CD4-positive, alpha-beta T cell (primary cell): ENCODE results near the gene DLX6. TPM values are rescaled to one million over a fixed set of nuclear protein-coding genes. Genes with fewer than 3 reads are reported as not detected.

Source experiments
- ATAC-seq: fragments of 200-7000 bp; cut with Tn5 transposase; one replicate; pipeline ENCODE4 v1.10.0; 2022; ENCODE audit warnings: mild to moderate bottlenecking; ENCODE audit not compliant: poor library complexity
- CTCF ChIA-PET: fragments of 350-600 bp; sonication (Branson Sonifier 250); formaldehyde crosslinking; loops from one replicate; lab custom pipeline; 2021; ENCODE audit warnings: antibody characterized with exemption, inconsistent platforms; lab: Charles Lee
- POLR2A ChIA-PET: fragments of 350-600 bp; sonication (Branson Sonifier 250); formaldehyde crosslinking; loops from one replicate; lab custom pipeline; 2021; ENCODE audit warnings: antibody characterized with exemption, inconsistent platforms; lab: Charles Lee
- DNase-seq, 14 experiments: peaks; one replicate each; pipeline ENCODE4 v3.0.0-alpha.2; 2013 to 2020; ENCODE audit warnings: mixed read lengths in 2 of 14
- H3K27ac ChIP-seq, 2 donors: one replicate each; pipeline versions ENCODE4 v1.5.1 to v1.7.0; 2013; ENCODE audit warnings: low read length in 2 of 2, low read depth in 1 of 2, mild to moderate bottlenecking in 1 of 2
- H3K27me3 ChIP-seq, 2 experiments: 1 replicate in 1 of 2; 2 replicates in 1 of 2; pipeline versions ENCODE4 v1.6.1 to v1.7.0; 2013; ENCODE audit warnings: low read length in 2 of 2, control low read depth in 1 of 2, mild to moderate bottlenecking in 1 of 2, moderate library complexity in 1 of 2; ENCODE audit not compliant: insufficient read depth in 2 of 2, control insufficient read depth in 1 of 2
- H3K36me3 ChIP-seq: one replicate; pipeline ENCODE4 v1.6.1; 2013; ENCODE audit warnings: low read length, control low read depth; ENCODE audit not compliant: insufficient read depth
- H3K4me1 ChIP-seq: one replicate; pipeline ENCODE4 v1.6.1; 2013; ENCODE audit warnings: low read length, control low read depth; ENCODE audit not compliant: insufficient read depth
- H3K4me3 ChIP-seq: one replicate; pipeline ENCODE4 v1.5.1; 2013; ENCODE audit warnings: mild to moderate bottlenecking, low read length, moderate library complexity
- H3K9me3 ChIP-seq, 2 experiments: 1 replicate in 1 of 2; 2 replicates in 1 of 2; pipeline versions ENCODE4 v1.6.1 to v1.7.0; 2013; ENCODE audit warnings: low read length in 2 of 2, mild to moderate bottlenecking in 2 of 2, control low read depth in 1 of 2, moderate library complexity in 1 of 2; ENCODE audit not compliant: control insufficient read depth in 1 of 2, insufficient read depth in 1 of 2
- H3K27ac Mint-ChIP-seq: one replicate; pipeline ENCODE4 v1.8.0; 2020; ENCODE audit warnings: mixed read lengths
- H3K27me3 Mint-ChIP-seq: one replicate; pipeline ENCODE4 v1.8.0; 2021; ENCODE audit warnings: mixed read lengths
- H3K36me3 Mint-ChIP-seq: one replicate; pipeline ENCODE4 v1.8.0; 2021; ENCODE audit warnings: low read depth, mixed read lengths
- H3K4me1 Mint-ChIP-seq: one replicate; pipeline ENCODE4 v1.8.0; 2021; ENCODE audit warnings: low read depth, mixed read lengths
- H3K4me3 Mint-ChIP-seq: one replicate; pipeline ENCODE4 v1.8.0; 2020; ENCODE audit warnings: mild to moderate bottlenecking, mixed read lengths
- H3K9me3 Mint-ChIP-seq: one replicate; pipeline ENCODE4 v1.8.0; 2020; ENCODE audit warnings: mixed read lengths
- intact Hi-C, 2 experiments: fragments of 100-400 bp; cut with DNase I in 1 of 2; cut with micrococcal nuclease in 1 of 2; formaldehyde crosslinking; loops; one replicate each; pipeline versions ENCODE4 v1.15.1 to v1.9.0; 2023 to 2025; cut with DNase I, micrococcal nuclease
- total RNA-seq, 174 experiments: library from RNA in 2 of 174; stranded (reverse) in 2 of 174; gene quantifications; one replicate each; pipeline ENCODE4 v1.2.3 and lab custom pipeline; 2021 to 2026
- TF ChIP-seq, protein P1 (sequence below): fragments of 200-600 bp; IDR thresholded peaks from one replicate; pipeline ENCODE4 v1.8.0; 2022; ENCODE audit warnings: antibody characterized with exemption, mild to moderate bottlenecking

The DLX6 gene
- total RNA-seq, 2 experiments from 2014 or later = not detected

DNA sequence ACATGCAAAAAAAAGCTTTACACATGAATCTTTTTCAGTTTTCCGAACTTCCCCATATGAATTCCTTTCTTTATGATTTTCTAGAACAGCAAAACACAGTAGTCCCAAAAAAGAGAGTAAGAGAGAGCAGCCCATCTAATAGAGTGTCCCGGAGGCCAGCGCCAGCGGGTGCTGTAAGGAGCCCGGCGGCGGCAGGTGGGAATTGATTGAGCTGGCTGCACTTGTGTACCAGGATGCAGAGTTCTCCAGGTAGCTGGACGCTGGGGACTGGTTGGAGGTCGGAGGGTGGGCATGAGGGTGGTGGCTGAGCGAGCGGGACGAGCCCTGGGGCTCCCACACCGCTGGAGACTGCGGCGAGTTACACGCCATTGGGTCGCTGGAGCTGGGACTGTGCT, 15.2 kb downstream of the DLX6 start:
- H3K4me3 Mint-ChIP-seq = no peak overlapping the region
- TF ChIP-seq, protein P1, sequence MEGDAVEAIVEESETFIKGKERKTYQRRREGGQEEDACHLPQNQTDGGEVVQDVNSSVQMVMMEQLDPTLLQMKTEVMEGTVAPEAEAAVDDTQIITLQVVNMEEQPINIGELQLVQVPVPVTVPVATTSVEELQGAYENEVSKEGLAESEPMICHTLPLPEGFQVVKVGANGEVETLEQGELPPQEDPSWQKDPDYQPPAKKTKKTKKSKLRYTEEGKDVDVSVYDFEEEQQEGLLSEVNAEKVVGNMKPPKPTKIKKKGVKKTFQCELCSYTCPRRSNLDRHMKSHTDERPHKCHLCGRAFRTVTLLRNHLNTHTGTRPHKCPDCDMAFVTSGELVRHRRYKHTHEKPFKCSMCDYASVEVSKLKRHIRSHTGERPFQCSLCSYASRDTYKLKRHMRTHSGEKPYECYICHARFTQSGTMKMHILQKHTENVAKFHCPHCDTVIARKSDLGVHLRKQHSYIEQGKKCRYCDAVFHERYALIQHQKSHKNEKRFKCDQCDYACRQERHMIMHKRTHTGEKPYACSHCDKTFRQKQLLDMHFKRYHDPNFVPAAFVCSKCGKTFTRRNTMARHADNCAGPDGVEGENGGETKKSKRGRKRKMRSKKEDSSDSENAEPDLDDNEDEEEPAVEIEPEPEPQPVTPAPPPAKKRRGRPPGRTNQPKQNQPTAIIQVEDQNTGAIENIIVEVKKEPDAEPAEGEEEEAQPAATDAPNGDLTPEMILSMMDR = no peak
- CTCF ChIA-PET = no interaction called here

DNA sequence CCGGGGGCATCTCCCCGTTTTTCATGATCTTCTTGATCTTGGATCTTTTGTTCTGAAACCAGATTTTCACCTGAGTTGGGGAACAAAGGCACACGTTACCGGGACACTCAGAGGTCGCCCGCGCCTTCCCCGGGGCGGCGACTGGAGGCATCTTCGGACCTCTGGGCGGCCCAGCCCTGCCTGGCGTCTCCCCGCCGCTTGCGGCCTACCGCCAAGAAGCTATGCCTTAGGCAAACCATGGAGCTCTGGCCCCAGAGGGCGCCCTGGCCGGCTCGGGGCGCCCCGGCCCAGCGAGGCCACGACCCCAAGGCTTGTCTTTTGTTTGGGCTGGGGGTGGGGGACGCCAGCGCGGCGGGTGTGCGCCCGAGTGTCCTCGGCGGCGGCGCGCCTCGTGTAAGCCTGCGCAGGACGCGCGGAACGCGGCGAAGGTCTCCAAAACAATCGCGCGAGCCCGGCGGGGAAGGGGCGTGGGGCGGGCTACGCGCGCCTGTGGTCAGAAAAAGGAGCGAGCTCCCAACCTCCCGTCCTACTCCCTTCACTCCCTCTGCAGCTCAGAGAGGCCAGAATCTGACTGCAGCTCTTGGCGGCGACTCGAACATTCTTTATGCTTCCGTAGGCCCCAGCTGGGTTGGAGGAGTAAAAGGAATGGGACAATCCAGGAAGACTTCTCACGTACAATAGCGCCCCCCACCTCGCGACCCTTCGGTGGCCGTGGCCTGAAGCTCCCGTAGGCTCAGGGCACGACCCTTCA, 15.8 kb downstream of the DLX6 start:
- no peak overlapping the region for H3K27ac ChIP-seq
- no peak overlapping the region for H3K27ac Mint-ChIP-seq
- H3K9me3 Mint-ChIP-seq = peaks cover 2% of the 10 kb centered on the region
- H3K4me3 ChIP-seq = no peak overlapping the region
- no peak overlapping the region for H3K4me3 Mint-ChIP-seq
- H3K36me3 Mint-ChIP-seq = no peaks in the 10 kb centered on the region
- TF ChIP-seq, protein P1 = no peak
- peaks cover 42% of the 10 kb centered on the region for H3K4me1 ChIP-seq
- peaks cover 95% of the 10 kb centered on the region for H3K27me3 Mint-ChIP-seq
- ATAC-seq (no peak), DNase-seq (no peak)
- H3K27me3 ChIP-seq = peaks cover 88 to 98% of the 10 kb centered on the region in 2 experiments
- ChIA-PET POLR2A (no interaction called here), CTCF (no interaction called here)
- intact Hi-C loops = loop anchor here in 1 of 2 experiments (10.0 kb wide), 2 partner anchors 606 to 836 kb away; no protein-coding TSS in a partner anchor
- no peaks in the 10 kb centered on the region for H3K36me3 ChIP-seq
- peaks cover 0 to 57% of the 10 kb centered on the region in 2 experiments for H3K9me3 ChIP-seq
- peaks cover 54% of the 10 kb centered on the region for H3K4me1 Mint-ChIP-seq

More for the DNA sequence above, 15.2 kb downstream of the DLX6 start:
- peaks cover 95% of the 10 kb centered on the region for H3K27me3 Mint-ChIP-seq
- Histone ChIP-seq H3K4me3 (no peak overlapping the region), H3K36me3 (no peaks in the 10 kb centered on the region), H3K4me1 (peaks cover 41% of the 10 kb centered on the region), H3K27ac (no peak overlapping the region), H3K27me3 (peaks cover 85 to 98% of the 10 kb centered on the region in 2 experiments), H3K9me3 (peaks cover 0 to 57% of the 10 kb centered on the region in 2 experiments)
- H3K27ac Mint-ChIP-seq = no peak overlapping the region
- intact Hi-C loops = loop anchor here in 1 of 2 experiments (10.0 kb wide), 2 partner anchors 606 to 836 kb away; no protein-coding TSS in a partner anchor
- H3K9me3 Mint-ChIP-seq = peaks cover 2% of the 10 kb centered on the region
- peaks cover 48% of the 10 kb centered on the region for H3K4me1 Mint-ChIP-seq
- DNase-seq (no peak), ATAC-seq (no peak)
- POLR2A ChIA-PET = no interaction called here
- no peaks in the 10 kb centered on the region for H3K36me3 Mint-ChIP-seq

DNA sequence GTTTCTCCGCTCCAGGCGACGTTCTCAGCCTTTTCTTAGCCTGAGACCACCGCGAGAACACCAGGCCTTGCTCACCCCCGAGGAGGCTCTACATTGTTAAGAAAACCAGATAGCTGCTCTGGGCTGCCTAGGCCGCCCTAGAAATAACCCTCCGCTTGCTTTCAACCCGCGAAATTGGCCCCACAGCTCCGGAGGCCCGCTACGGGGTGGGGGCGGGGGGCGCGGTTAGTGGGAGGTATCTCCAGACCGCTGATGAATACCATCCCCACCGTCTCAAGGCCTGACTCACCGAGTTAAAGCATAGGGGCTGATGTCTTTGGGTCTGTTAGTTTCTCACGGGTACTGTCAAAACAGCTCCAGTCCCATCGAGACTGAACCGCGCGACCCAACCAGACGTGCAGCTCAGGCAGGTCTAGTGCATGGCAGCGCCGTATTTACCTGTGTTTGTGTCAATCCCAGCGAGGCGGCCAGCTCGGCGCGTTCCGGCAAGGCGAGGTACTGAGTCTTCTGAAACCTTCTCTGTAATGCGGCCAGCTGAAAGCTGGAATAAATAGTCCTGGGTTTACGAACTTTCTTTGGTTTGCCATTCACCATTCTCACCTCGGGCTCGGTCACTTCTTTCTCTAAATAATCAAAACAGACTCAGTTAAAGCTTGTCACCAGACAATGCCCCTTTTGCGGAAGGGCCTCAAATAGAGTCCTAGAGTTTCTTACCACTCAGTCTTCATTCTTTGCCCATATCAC, 16.6 kb downstream of the DLX6 start:
- no peaks in the 10 kb centered on the region for H3K36me3 ChIP-seq
- intact Hi-C loops = loop anchor here in 1 of 2 experiments (10.0 kb wide), 2 partner anchors 607 to 837 kb away; no protein-coding TSS in a partner anchor
- Mint-ChIP-seq H3K4me1 (peaks cover 58% of the 10 kb centered on the region), H3K9me3 (peaks cover 2% of the 10 kb centered on the region), H3K4me3 (no peak overlapping the region), H3K36me3 (no peaks in the 10 kb centered on the region), H3K27ac (no peak overlapping the region), H3K27me3 (peaks cover 95% of the 10 kb centered on the region)
- TF ChIP-seq, protein P1 = no peak
- DNase-seq = no peak
- ChIA-PET CTCF (no interaction called here), POLR2A (no interaction called here)
- no peak overlapping the region for H3K4me3 ChIP-seq
- H3K9me3 ChIP-seq = peaks cover 0 to 53% of the 10 kb centered on the region in 2 experiments
- peaks cover 88 to 98% of the 10 kb centered on the region in 2 experiments for H3K27me3 ChIP-seq
- ATAC-seq = no peak
- H3K4me1 ChIP-seq = peaks cover 45% of the 10 kb centered on the region
- H3K27ac ChIP-seq = no peak overlapping the region
